HEK293T (cell line): ENCODE measurements around the gene RBBP5.

Experiments used
- ARNT ChIP-seq: fragments of 450-650 bp; IDR thresholded peaks from 2 replicates; pipeline ENCODE4 v1.6.1; 2017; ENCODE audit warnings: mild to moderate bottlenecking
- FOXA1 ChIP-seq: fragments of 450-650 bp; IDR thresholded peaks from 2 replicates; pipeline ENCODE4 v1.6.1; 2016; ENCODE audit warnings: mild to moderate bottlenecking
- HDGF ChIP-seq: fragments of 450-650 bp; IDR thresholded peaks from 2 replicates; pipeline ENCODE4 v1.6.1; 2017; ENCODE audit warnings: antibody characterized with exemption, borderline replicate concordance
- SP1 ChIP-seq: fragments of 450-650 bp; IDR thresholded peaks from 2 replicates; pipeline ENCODE4 v1.6.1; 2017
- TARDBP ChIP-seq: fragments of 450-650 bp; IDR thresholded peaks from 2 replicates; pipeline ENCODE4 v1.6.1; 2016
- ZNF384 ChIP-seq: fragments of 450-650 bp; IDR thresholded peaks from 2 replicates; pipeline ENCODE4 v1.6.1; 2016
- TF ChIP-seq, protein P1 (sequence below): fragments of 450-650 bp; IDR thresholded peaks from 2 replicates; pipeline ENCODE4 v1.6.1; 2016

DNA sequence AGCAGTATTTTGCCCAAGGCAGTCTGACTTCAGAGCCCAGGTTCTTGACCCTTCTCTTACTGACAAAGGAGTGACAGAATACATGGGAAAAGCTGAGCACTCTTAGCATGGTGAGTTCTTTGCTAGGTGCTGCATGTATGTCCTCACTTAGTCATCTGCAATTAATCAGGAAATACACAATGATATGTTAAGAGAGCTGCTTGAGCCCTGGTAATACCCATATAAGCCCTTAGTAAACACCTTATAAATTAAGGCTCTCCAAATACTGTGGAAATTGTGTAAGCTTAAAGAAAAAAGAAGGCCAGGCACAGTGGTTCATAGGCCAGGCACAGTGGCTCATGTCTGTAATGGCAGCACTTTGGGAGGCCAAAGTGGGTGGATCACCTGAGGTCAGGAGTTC, 23.5 kb downstream of the RBBP5 start:
- TF ChIP-seq HDGF, result no peak
- TF ChIP-seq, protein P1, sequence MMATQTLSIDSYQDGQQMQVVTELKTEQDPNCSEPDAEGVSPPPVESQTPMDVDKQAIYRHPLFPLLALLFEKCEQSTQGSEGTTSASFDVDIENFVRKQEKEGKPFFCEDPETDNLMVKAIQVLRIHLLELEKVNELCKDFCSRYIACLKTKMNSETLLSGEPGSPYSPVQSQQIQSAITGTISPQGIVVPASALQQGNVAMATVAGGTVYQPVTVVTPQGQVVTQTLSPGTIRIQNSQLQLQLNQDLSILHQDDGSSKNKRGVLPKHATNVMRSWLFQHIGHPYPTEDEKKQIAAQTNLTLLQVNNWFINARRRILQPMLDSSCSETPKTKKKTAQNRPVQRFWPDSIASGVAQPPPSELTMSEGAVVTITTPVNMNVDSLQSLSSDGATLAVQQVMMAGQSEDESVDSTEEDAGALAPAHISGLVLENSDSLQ, result no peak
- no peak for TF ChIP-seq ZNF384
- TF ChIP-seq SP1, result no peak
- no peak for TF ChIP-seq ARNT
- TF ChIP-seq TARDBP, result no peak
- TF ChIP-seq FOXA1, result no peak
